ENCODE data around the gene SLC6A1.

Gene SLC6A1

GRCh38 chr3:10997196-10997595 lies 4.6 kb downstream of the SLC6A1 start:
- Histone ChIP-seq H3K4me2 (ENCODE audit: low read depth, low read length, poor library complexity, severe bottlenecking) (no peak overlapping the region), H3K27ac (ENCODE audit: low read depth, low read length) (no peak overlapping the region), H3F3A (ENCODE audit: insufficient read depth) (no peaks in the 10 kb centered on the region), H4K20me1 (ENCODE audit: low read depth, low read length) (no peaks in the 10 kb centered on the region), H3K36me3 (ENCODE audit: low read length) (no peaks in the 10 kb centered on the region), H3K9ac (ENCODE audit: low read length) (no peak overlapping the region), H3K27me3 (ENCODE audit: low read length) (no peaks in the 10 kb centered on the region), H3K79me2 (ENCODE audit: insufficient read depth, low read length) (no peaks in the 10 kb centered on the region), H3K4me3 (ENCODE audit: insufficient read depth, low read length, poor library complexity, severe bottlenecking) (no peak overlapping the region), H3K9me2 (replicated peaks; ENCODE audit: insufficient read depth, low read length) (no peaks in the 10 kb centered on the region), H2AFZ (ENCODE audit: low read depth, low read length, severe bottlenecking) (no peak overlapping the region), H3K9me3 (ENCODE audit: insufficient read depth, low read length) (no peaks in the 10 kb centered on the region)
- TF ChIP-seq EZH2phosphoT487 (conservative IDR thresholded peaks at IDR 0.05; ENCODE audit: low read length) (no peak), CTCF (IDR thresholded peaks at IDR 0.05; ENCODE audit: insufficient read depth, low read length, poor library complexity, severe bottlenecking) (no peak)

DNA sequence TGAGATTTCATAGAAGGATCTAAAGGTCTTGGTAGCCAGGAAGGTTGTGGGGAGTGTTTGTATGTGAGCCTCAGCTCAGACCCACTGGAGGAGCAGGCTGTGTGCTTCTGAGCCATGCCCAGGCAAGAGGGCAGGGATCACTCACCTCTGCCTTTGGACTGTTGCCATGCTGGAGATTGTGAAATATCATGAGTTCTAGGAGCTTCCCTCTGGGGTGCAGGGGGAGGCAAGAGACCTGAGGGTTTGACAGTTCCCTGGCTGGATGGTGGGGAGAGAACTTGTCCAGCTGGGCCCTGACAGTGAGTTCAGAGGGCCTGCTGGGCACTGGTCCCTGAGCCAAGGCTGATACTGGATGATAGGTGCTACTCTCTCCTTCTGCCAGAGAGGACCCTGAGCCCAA lies 6.0 kb downstream of the SLC6A1 start:
- TF ChIP-seq CTCF (IDR thresholded peaks at IDR 0.05; ENCODE audit: insufficient read depth, low read length, poor library complexity, severe bottlenecking) (no peak), EZH2phosphoT487 (conservative IDR thresholded peaks at IDR 0.05; ENCODE audit: low read length) (no peak)
- Histone ChIP-seq H3K9me2 (replicated peaks; ENCODE audit: insufficient read depth, low read length) (no peaks in the 10 kb centered on the region), H3K36me3 (ENCODE audit: low read length) (no peaks in the 10 kb centered on the region), H3K4me2 (ENCODE audit: low read depth, low read length, poor library complexity, severe bottlenecking) (no peak overlapping the region), H3K27me3 (ENCODE audit: low read length) (no peaks in the 10 kb centered on the region), H2AFZ (ENCODE audit: low read depth, low read length, severe bottlenecking) (no peak overlapping the region), H3K9ac (ENCODE audit: low read length) (no peak overlapping the region), H3F3A (ENCODE audit: insufficient read depth) (no peaks in the 10 kb centered on the region), H4K20me1 (ENCODE audit: low read depth, low read length) (no peaks in the 10 kb centered on the region), H3K9me3 (ENCODE audit: insufficient read depth, low read length) (no peaks in the 10 kb centered on the region), H3K27ac (ENCODE audit: low read depth, low read length) (no peak overlapping the region), H3K79me2 (ENCODE audit: insufficient read depth, low read length) (no peaks in the 10 kb centered on the region), H3K4me3 (ENCODE audit: insufficient read depth, low read length, poor library complexity, severe bottlenecking) (no peak overlapping the region)

GRCh38 chr3:10999221-11000107 lies 6.9 kb downstream of the SLC6A1 start:
- Histone ChIP-seq H3K9ac (ENCODE audit: low read length) (no peak overlapping the region), H2AFZ (ENCODE audit: low read depth, low read length, severe bottlenecking) (no peak overlapping the region), H3K9me2 (replicated peaks; ENCODE audit: insufficient read depth, low read length) (no peaks in the 10 kb centered on the region), H3K4me3 (ENCODE audit: insufficient read depth, low read length, poor library complexity, severe bottlenecking) (no peak overlapping the region), H3K27ac (ENCODE audit: low read depth, low read length) (no peak overlapping the region), H3K9me3 (ENCODE audit: insufficient read depth, low read length) (no peaks in the 10 kb centered on the region), H3F3A (ENCODE audit: insufficient read depth) (no peaks in the 10 kb centered on the region), H3K27me3 (ENCODE audit: low read length) (no peaks in the 10 kb centered on the region), H3K4me2 (ENCODE audit: low read depth, low read length, poor library complexity, severe bottlenecking) (no peak overlapping the region), H3K36me3 (ENCODE audit: low read length) (no peaks in the 10 kb centered on the region), H4K20me1 (ENCODE audit: low read depth, low read length) (no peaks in the 10 kb centered on the region), H3K79me2 (ENCODE audit: insufficient read depth, low read length) (no peaks in the 10 kb centered on the region)
- TF ChIP-seq CTCF (IDR thresholded peaks at IDR 0.05; ENCODE audit: insufficient read depth, low read length, poor library complexity, severe bottlenecking) = no peak
- TF ChIP-seq EZH2phosphoT487 (conservative IDR thresholded peaks at IDR 0.05; ENCODE audit: low read length) = no peak

Data from SU-DHL-6 (cell line).